HG02571 (cell line): ENCODE data around the gene KLHL35.

Experiments
- ATAC-seq: cut with Tn5 transposase; IDR thresholded peaks from one replicate; pipeline ENCODE4 v1.9.1; 2021; ENCODE audit warnings: mild to moderate bottlenecking, moderate library complexity; ENCODE audit not compliant: unreplicated experiment

Gene KLHL35

GRCh38 chr11:75442161-75442885 lies 9.3 kb upstream of the KLHL35 start:
- ATAC-seq = no peak

- ATAC-seq = no peak
Observed at GRCh38 chr11:75441804-75442132, 8.8 kb upstream of the KLHL35 start.

GRCh38 chr11:75440960-75441803 lies 8.2 kb upstream of the KLHL35 start:
- no peak for ATAC-seq

GRCh38 chr11:75439495-75440120 lies 6.6 kb upstream of the KLHL35 start:
- no peak for ATAC-seq

GRCh38 chr11:75439026-75439425 lies 6.0 kb upstream of the KLHL35 start:
- ATAC-seq = no peak

- ATAC-seq = no peak
Observed at GRCh38 chr11:75437966-75438659, 5.1 kb upstream of the KLHL35 start.

- no peak for ATAC-seq
Observed at GRCh38 chr11:75436806-75437205, 3.8 kb upstream of the KLHL35 start.

GRCh38 chr11:75435571-75435925 lies 2.5 kb upstream of the KLHL35 start:
- no peak for ATAC-seq

GRCh38 chr11:75434886-75435570 lies 2.0 kb upstream of the KLHL35 start:
- ATAC-seq = no peak

- no peak for ATAC-seq
Observed at GRCh38 chr11:75434051-75434450, 1.0 kb upstream of the KLHL35 start.

- no peak for ATAC-seq
Observed at GRCh38 chr11:75433443-75433842, 440 bp upstream of the KLHL35 start.

GRCh38 chr11:75431533-75432525 lies 1.2 kb downstream of the KLHL35 start:
- ATAC-seq = no peak

GRCh38 chr11:75430714-75431532 lies 2.1 kb downstream of the KLHL35 start:
- ATAC-seq = no peak

GRCh38 chr11:75429902-75430713 lies 2.9 kb downstream of the KLHL35 start:
- ATAC-seq = no peak

- no peak for ATAC-seq
Observed at GRCh38 chr11:75429641-75429901, 3.4 kb downstream of the KLHL35 start.

- ATAC-seq = no peak
Observed at GRCh38 chr11:75428989-75429640, 3.9 kb downstream of the KLHL35 start.

- ATAC-seq = peak; percentile 85
Observed at GRCh38 chr11:75428281-75428724, 4.7 kb downstream of the KLHL35 start.

- ATAC-seq = no peak
Observed at GRCh38 chr11:75427181-75427580, 5.8 kb downstream of the KLHL35 start.
